OCI-LY7 (cell line): Measurements from ENCODE around the gene ROR2. TPM values are rescaled to one million over a fixed set of nuclear protein-coding genes. Genes with fewer than 3 reads are reported as not detected.

Experiments used
- BruUV-seq: library from RNA; stranded (reverse); fragments of 400-500 nt; replicated peaks from 2 replicates; lab custom pipeline; 2021; lab: Mats Ljungman, UMichigan
- CTCF ChIA-PET: fragments of 300-600 bp; sonication (Branson Sonifier 250); formaldehyde crosslinking; loops from one replicate; lab custom pipeline; 2022; ENCODE audit warnings: antibody characterized with exemption; ENCODE audit not compliant: unreplicated experiment; lab: Charles Lee
- POLR2A ChIA-PET: fragments of 300-600 bp; sonication (Branson Sonifier 250); formaldehyde crosslinking; loops from one replicate; lab custom pipeline; 2022; ENCODE audit warnings: antibody characterized with exemption; lab: Charles Lee
- DNase-seq: peaks from one replicate; pipeline ENCODE4 v3.0.0-alpha.2; 2015; ENCODE audit warnings: low spot score
- H2AFZ ChIP-seq: fragments of 200-600 bp; sonication (generic), shearing (Covaris generic); 2 replicates; pipeline ENCODE4 v1.6.1; 2014; ENCODE audit warnings: mild to moderate bottlenecking, antibody characterized with exemption, low read length, moderate library complexity
- H3K27ac ChIP-seq: fragments of 200-600 bp; sonication (generic); 2 replicates; pipeline ENCODE4 v1.5.1; 2014; ENCODE audit warnings: mixed run types, low read depth, mild to moderate bottlenecking, moderate library complexity, low read length, inconsistent platforms; ENCODE audit not compliant: poor library complexity, severe bottlenecking
- H3K36me3 ChIP-seq: fragments of 200-600 bp; sonication (generic); 2 replicates; pipeline ENCODE4 v1.6.1; 2014; ENCODE audit warnings: mild to moderate bottlenecking, antibody characterized with exemption, low read length, moderate library complexity, mixed read lengths; ENCODE audit not compliant: insufficient read depth
- H3K4me1 ChIP-seq: fragments of 200-600 bp; sonication (generic); 2 replicates; pipeline ENCODE4 v1.5.1; 2014; ENCODE audit warnings: mild to moderate bottlenecking, low read length; ENCODE audit not compliant: insufficient read depth, poor library complexity, severe bottlenecking
- H3K4me2 ChIP-seq: fragments of 200-600 bp; sonication (generic); 2 replicates; pipeline ENCODE4 v1.6.1; 2014; ENCODE audit warnings: mild to moderate bottlenecking, low read length
- H3K4me3 ChIP-seq: fragments of 200-600 bp; sonication (generic); 2 replicates; pipeline ENCODE4 v1.5.1; 2014; ENCODE audit warnings: mild to moderate bottlenecking, low read depth, low read length; ENCODE audit not compliant: poor library complexity, severe bottlenecking
- H3K79me2 ChIP-seq: fragments of 200-600 bp; sonication (generic); 2 replicates; pipeline ENCODE4 v1.6.1; 2016; ENCODE audit warnings: low read depth, mild to moderate bottlenecking, low read length, moderate library complexity, mixed read lengths; ENCODE audit not compliant: insufficient read depth
- H3K9me2 ChIP-seq: fragments of 200-600 bp; sonication (generic); 2 replicates; pipeline ENCODE4 v1.6.1; 2016; ENCODE audit warnings: mild to moderate bottlenecking, low read length, mixed read lengths; ENCODE audit not compliant: insufficient read depth
- H3K9me3 ChIP-seq: fragments of 200-600 bp; sonication (generic); 2 replicates; pipeline ENCODE4 v1.6.1; 2014; ENCODE audit warnings: mild to moderate bottlenecking, mixed run types, low read length, mixed read lengths
- H4K20me1 ChIP-seq: fragments of 200-600 bp; sonication (generic); 2 replicates; pipeline ENCODE4 v1.6.1; 2014; ENCODE audit warnings: mild to moderate bottlenecking, antibody characterized with exemption, low read length, moderate library complexity, mixed read lengths; ENCODE audit not compliant: insufficient read depth
- EZH2phosphoT487 ChIP-seq: fragments of 200-600 bp; sonication (generic); IDR thresholded peaks from 2 replicates; pipeline ENCODE4 v1.6.1; 2018; ENCODE audit warnings: low read depth, borderline replicate concordance, mild to moderate bottlenecking, mixed run types, antibody characterized with exemption, low read length, moderate library complexity, mixed read lengths
- intact Hi-C: fragments of 100-400 bp; cut with micrococcal nuclease; formaldehyde crosslinking; loops from one replicate; pipeline ENCODE4 v1.10.0; 2022; ENCODE audit not compliant: unreplicated experiment
- total RNA-seq, 2 experiments: library from RNA; depleted of rRNA in 1 of 2; stranded (reverse); fragments of >200 nt in 1 of 2; shearing (Covaris generic) in 1 of 2; gene quantifications; 2 replicates each; pipeline ENCODE4 v1.2.3, GENCODE V29; 2014 to 2022
- TF ChIP-seq, protein P1 (sequence below): fragments of 200-600 bp; sonication (generic); conservative IDR thresholded peaks from 2 replicates; pipeline ENCODE4 v1.5.1; 2014; ENCODE audit warnings: mild to moderate bottlenecking, antibody characterized with exemption, low read length, moderate library complexity, mixed read lengths

ROR2 gene
- total RNA-seq, 2 experiments from 2014 or later: 0.10 to 0.19 TPM

GRCh38 chr9:91824151-91824550 lies 125.9 kb downstream of the ROR2 start:
- no peak overlapping the region for H2AFZ ChIP-seq
- no peak for DNase-seq
- no peak overlapping the region for H3K4me2 ChIP-seq
- no peak overlapping the region for H3K27ac ChIP-seq
- H3K9me3 ChIP-seq: no peaks in the 10 kb centered on the region
- no peak overlapping the region for H3K4me3 ChIP-seq
- no peaks in the 10 kb centered on the region for H3K4me1 ChIP-seq
- ChIA-PET POLR2A (no interaction called here), CTCF (no interaction called here)
- TF ChIP-seq, protein P1, sequence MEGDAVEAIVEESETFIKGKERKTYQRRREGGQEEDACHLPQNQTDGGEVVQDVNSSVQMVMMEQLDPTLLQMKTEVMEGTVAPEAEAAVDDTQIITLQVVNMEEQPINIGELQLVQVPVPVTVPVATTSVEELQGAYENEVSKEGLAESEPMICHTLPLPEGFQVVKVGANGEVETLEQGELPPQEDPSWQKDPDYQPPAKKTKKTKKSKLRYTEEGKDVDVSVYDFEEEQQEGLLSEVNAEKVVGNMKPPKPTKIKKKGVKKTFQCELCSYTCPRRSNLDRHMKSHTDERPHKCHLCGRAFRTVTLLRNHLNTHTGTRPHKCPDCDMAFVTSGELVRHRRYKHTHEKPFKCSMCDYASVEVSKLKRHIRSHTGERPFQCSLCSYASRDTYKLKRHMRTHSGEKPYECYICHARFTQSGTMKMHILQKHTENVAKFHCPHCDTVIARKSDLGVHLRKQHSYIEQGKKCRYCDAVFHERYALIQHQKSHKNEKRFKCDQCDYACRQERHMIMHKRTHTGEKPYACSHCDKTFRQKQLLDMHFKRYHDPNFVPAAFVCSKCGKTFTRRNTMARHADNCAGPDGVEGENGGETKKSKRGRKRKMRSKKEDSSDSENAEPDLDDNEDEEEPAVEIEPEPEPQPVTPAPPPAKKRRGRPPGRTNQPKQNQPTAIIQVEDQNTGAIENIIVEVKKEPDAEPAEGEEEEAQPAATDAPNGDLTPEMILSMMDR: no peak
- no peak for TF ChIP-seq EZH2phosphoT487
- H3K79me2 ChIP-seq: no peaks in the 10 kb centered on the region
- H4K20me1 ChIP-seq: no peaks in the 10 kb centered on the region
- no peaks in the 10 kb centered on the region for H3K9me2 ChIP-seq
- no TSS peak for BruUV-seq
- intact Hi-C loops: no loop called here
- no peaks in the 10 kb centered on the region for H3K36me3 ChIP-seq

- Histone ChIP-seq H2AFZ (no peak overlapping the region), H3K4me3 (no peak overlapping the region), H3K4me1 (no peaks in the 10 kb centered on the region), H3K9me3 (no peaks in the 10 kb centered on the region), H3K79me2 (no peaks in the 10 kb centered on the region), H3K36me3 (no peaks in the 10 kb centered on the region), H3K27ac (no peak overlapping the region), H3K9me2 (no peaks in the 10 kb centered on the region), H4K20me1 (no peaks in the 10 kb centered on the region), H3K4me2 (no peak overlapping the region)
- ChIA-PET POLR2A (no interaction called here), CTCF (no interaction called here)
- DNase-seq: no peak
- no TSS peak for BruUV-seq
- intact Hi-C loops: no loop called here
- TF ChIP-seq, protein P1: no peak
- no peak for TF ChIP-seq EZH2phosphoT487
Observed at GRCh38 chr9:91820949-91821880, 128.8 kb downstream of the ROR2 start.
